GM12865 (cell line): ENCODE results near the gene FAM163A.

Experiments used
- DNase-seq: peaks from one replicate; pipeline ENCODE4 v3.0.0; 2010; ENCODE audit warnings: low read depth
- H3K4me3 ChIP-seq: 2 replicates; pipeline ENCODE4 v1.5.1; 2011; ENCODE audit warnings: mild to moderate bottlenecking, low read depth, low read length, control low read depth
- CTCF ChIP-seq: IDR thresholded peaks from 2 replicates; pipeline ENCODE4 v1.5.1; 2011; ENCODE audit warnings: low read length, control low read depth, low read depth, inconsistent platforms; ENCODE audit not compliant: insufficient read depth; ENCODE audit errors: missing control alignments

FAM163A gene

GRCh38 chr1:179750630-179751029, 7.5 kb downstream of the FAM163A start:
- H3K4me3 ChIP-seq: no peak overlapping the region
- TF ChIP-seq CTCF: no peak
- no peak for DNase-seq

DNA sequence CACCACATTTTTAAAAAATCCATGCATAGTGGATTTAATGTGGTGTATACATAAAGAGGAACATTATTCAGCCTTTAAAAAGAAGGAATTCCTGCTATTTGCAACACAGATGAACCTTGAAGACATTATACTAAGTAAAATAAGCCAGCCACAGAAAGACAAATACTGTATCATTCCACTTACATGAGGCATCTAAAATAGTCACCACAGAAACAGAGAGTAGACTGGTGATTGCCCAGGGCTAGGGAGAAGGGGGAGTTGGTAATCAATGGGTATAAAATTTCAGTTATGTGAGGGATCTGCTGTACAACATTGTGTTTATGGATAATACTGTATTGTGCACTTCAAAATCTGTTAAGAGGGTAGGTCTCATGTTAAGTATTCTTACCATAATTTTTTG, 10.0 kb downstream of the FAM163A start:
- no peak for DNase-seq
- TF ChIP-seq CTCF: no peak
- no peak overlapping the region for H3K4me3 ChIP-seq

GRCh38 chr1:179754041-179754624, 11.0 kb downstream of the FAM163A start:
- no peak for DNase-seq
- TF ChIP-seq CTCF: no peak
- no peak overlapping the region for H3K4me3 ChIP-seq

DNA sequence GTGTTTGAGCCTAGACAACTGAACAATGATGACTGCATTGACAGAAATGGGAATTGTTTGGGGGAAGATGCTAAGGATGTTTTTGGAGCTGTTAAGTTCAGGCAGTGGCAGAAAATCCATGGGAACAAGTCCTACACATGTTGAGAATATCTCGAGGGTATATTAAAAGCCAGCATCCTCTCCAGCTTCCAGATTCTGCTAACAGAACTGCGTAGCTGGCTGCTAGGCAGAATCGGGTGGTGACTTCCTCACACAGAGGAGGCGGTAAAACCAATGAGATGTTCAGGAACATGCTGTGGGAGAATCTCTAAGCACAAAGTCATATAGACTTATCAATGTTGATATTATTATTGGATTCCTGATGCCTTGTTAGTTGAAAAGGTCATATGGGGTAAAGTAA, 14.8 kb downstream of the FAM163A start:
- TF ChIP-seq CTCF: no peak
- no peak for DNase-seq
- no peak overlapping the region for H3K4me3 ChIP-seq

DNA sequence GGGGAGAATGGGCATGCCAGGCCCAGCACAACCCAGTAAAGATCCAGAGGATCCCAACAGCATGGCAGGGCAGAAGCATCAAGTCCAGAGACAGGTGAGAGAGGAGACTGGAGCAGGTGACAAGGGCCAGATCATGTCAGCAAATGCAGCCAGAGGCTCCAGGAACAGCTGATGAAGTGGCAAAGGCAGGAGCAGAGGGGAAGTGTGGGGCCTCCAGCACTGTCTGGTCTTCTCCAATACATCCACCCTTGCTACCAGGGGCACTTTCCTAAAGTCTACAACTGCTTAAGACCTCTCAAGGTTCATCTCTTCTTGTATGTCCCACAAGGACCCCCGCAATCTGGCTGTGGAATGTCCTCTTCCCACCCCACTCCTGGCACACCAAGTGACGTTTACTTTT, 17.4 kb downstream of the FAM163A start:
- H3K4me3 ChIP-seq: no peak overlapping the region
- TF ChIP-seq CTCF: no peak
- DNase-seq: no peak

GRCh38 chr1:179761296-179761695, 18.2 kb downstream of the FAM163A start:
- TF ChIP-seq CTCF: no peak
- no peak overlapping the region for H3K4me3 ChIP-seq
- DNase-seq: no peak
